ENCODE data around the gene JAG2. TPM values are rescaled to one million over a fixed set of nuclear protein-coding genes. Genes with fewer than 3 reads are reported as not detected.

The JAG2 gene
- total RNA-seq, 4 donors from 2014 or later, result 47.4 to 75.4 (median 67.2) TPM

GRCh38 chr14:105180592-105181548, 12.3 kb upstream of the JAG2 start, which contains the start of gene NUDT14:
Gene NUDT14, minus strand, starts transcription at chr14:105181312. Its CDS starts 103 bp downstream, at chr14:105181209.
- Histone ChIP-seq H3K36me3 (no peaks in the 10 kb centered on the region), H3K9me3 (no peaks in the 10 kb centered on the region), H3K4me3 (peak within 1 kb of the TSS; percentile 54), H3K27me3 (no peaks in the 10 kb centered on the region), H3K27ac (no peak within 1 kb of the TSS), H3K4me1 (peaks cover 26% of the 10 kb centered on the region)
- WGBS, result 0% methylated on average over 14 of the region's 106 CpGs
- no peak for TF ChIP-seq POLR2AphosphoS5 (IDR thresholded peaks at IDR 0.05)
- no peak for TF ChIP-seq POLR2A (IDR thresholded peaks at IDR 0.05)
- TF ChIP-seq, protein P1, sequence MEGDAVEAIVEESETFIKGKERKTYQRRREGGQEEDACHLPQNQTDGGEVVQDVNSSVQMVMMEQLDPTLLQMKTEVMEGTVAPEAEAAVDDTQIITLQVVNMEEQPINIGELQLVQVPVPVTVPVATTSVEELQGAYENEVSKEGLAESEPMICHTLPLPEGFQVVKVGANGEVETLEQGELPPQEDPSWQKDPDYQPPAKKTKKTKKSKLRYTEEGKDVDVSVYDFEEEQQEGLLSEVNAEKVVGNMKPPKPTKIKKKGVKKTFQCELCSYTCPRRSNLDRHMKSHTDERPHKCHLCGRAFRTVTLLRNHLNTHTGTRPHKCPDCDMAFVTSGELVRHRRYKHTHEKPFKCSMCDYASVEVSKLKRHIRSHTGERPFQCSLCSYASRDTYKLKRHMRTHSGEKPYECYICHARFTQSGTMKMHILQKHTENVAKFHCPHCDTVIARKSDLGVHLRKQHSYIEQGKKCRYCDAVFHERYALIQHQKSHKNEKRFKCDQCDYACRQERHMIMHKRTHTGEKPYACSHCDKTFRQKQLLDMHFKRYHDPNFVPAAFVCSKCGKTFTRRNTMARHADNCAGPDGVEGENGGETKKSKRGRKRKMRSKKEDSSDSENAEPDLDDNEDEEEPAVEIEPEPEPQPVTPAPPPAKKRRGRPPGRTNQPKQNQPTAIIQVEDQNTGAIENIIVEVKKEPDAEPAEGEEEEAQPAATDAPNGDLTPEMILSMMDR (IDR thresholded peaks at IDR 0.05), result no peak
- no peak for TF ChIP-seq EP300 (IDR thresholded peaks at IDR 0.05)
- no peak for DNase-seq (ENCODE audit: low spot score in 2 of 2)

DNA sequence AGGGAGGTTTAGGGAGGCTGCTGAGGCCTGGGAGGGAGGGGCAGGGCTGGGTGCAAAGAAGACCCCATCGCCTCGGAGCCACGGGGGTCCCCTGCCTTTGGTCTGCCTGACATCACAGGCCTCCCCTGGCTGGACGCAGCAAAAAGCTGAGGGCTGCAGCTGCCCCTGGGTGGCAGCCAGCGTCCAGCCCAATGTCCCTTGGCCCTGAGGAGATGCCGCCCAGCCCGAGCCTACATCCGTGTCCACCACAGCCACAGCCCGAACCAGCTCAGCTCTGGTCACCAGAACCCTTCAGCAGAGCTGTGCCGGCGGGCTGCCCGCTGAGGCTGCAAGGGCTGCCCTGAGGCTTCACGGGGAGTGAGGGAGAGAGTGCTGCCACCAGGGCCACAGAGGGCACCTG, 10.6 kb upstream of the JAG2 start:
- Histone ChIP-seq H3K4me1 (peaks cover 36% of the 10 kb centered on the region), H3K27me3 (no peaks in the 10 kb centered on the region), H3K36me3 (no peaks in the 10 kb centered on the region), H3K4me3 (no peak overlapping the region), H3K9me3 (no peaks in the 10 kb centered on the region), H3K27ac (no peak overlapping the region)
- WGBS, result no CpG with 5 or more reads among the region's 13 CpGs
- no peak for DNase-seq (ENCODE audit: low spot score in 2 of 2)
- no peak for TF ChIP-seq POLR2AphosphoS5 (IDR thresholded peaks at IDR 0.05)
- TF ChIP-seq EP300 (IDR thresholded peaks at IDR 0.05), result no peak
- TF ChIP-seq POLR2A (IDR thresholded peaks at IDR 0.05), result no peak
- TF ChIP-seq, protein P1 (IDR thresholded peaks at IDR 0.05), result no peak

DNA sequence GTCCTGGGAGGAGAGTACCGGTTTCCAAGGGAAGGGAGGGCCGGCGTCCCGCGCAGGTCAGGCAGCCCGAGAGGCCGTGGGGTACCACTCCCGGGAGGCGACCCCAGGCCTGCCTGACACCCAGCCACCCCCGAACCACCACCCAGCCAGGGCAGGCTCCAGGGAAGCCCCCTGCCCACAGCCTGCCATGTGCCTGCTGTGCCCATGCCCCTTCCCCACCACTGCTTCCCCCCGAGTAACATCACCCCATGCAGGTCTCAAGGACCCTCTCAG, 10.2 kb upstream of the JAG2 start:
- H3K27ac ChIP-seq, result no peak overlapping the region
- H3K4me1 ChIP-seq, result peaks cover 40% of the 10 kb centered on the region
- H3K27me3 ChIP-seq, result no peaks in the 10 kb centered on the region
- no peak overlapping the region for H3K4me3 ChIP-seq
- no peak for TF ChIP-seq POLR2A (IDR thresholded peaks at IDR 0.05)
- TF ChIP-seq EP300 (IDR thresholded peaks at IDR 0.05), result no peak
- TF ChIP-seq POLR2AphosphoS5 (IDR thresholded peaks at IDR 0.05), result no peak
- TF ChIP-seq, protein P1 (IDR thresholded peaks at IDR 0.05), result no peak
- no peaks in the 10 kb centered on the region for H3K9me3 ChIP-seq
- no peak for DNase-seq (ENCODE audit: low spot score in 2 of 2)
- WGBS, result no CpG with 5 or more reads among the region's 11 CpGs
- H3K36me3 ChIP-seq, result no peaks in the 10 kb centered on the region

DNA sequence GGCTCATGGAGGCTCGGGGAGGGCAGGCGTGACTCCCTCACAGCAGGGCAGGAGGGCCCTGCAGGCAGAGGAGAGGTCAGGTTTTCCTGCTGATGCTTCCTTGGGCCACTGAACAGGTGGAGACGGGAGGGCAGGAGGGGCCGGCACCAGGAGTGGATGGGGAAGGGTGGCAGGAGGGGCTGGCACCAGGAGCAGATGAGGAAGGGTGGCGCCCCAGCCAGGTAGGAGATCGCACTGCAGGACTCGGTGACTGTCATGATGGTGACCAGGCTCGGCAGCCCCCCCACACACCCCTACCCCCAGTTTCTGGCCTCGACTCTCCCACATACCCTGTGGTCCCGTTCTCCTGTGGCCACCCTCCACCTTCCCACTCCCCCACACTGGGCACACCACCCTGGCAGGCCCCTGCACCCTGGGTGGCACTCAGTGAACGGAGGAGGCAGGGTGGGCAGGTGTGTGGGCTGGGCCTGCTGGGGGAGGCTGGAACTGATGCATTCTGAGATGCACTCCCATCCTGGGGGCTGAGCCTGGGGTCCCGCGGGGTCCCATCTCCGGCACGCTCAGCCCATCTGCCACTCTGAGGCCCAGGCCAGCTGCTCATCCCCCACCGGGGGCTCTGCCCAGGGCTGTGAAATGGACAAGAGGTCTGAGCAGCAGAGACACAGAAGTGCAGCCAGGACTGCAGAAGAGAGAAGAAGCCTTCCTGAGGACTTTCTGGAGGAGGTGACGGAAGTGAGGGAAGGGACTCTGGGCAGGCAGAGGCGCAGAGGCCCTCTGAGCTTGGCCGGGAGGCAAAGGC, 9.7 kb upstream of the JAG2 start:
- TF ChIP-seq POLR2A (IDR thresholded peaks at IDR 0.05) (no peak), EP300 (IDR thresholded peaks at IDR 0.05) (no peak), POLR2AphosphoS5 (IDR thresholded peaks at IDR 0.05) (no peak)
- TF ChIP-seq, protein P1 (IDR thresholded peaks at IDR 0.05), result no peak
- no peaks in the 10 kb centered on the region for H3K27me3 ChIP-seq
- no peak for DNase-seq (ENCODE audit: low spot score in 2 of 2)
- H3K4me1 ChIP-seq, result peaks cover 40% of the 10 kb centered on the region
- H3K9me3 ChIP-seq, result no peaks in the 10 kb centered on the region
- H3K4me3 ChIP-seq, result no peak overlapping the region
- H3K36me3 ChIP-seq, result no peaks in the 10 kb centered on the region
- H3K27ac ChIP-seq, result no peak overlapping the region
- 91% methylated on average over 17 of the region's 19 CpGs for WGBS

DNA sequence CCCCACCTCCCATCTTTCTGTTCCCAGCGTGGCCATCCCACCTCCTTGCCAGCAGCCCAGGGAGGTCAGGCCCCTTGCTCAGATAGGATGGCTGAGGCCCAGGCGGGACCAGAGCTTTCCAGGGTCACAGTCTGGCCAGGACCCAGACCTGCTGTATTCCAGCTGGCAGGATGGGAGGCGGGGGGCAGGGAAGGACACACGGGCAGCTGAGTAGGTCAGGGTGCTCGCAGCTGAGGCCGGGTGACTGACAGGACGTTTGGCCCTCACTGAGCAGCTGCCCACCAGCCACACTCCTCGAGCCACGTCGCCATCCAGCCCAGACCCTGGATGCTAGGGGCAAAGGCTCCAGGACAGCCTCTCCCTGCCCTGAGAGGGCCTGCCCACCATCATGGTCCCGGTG, 8.5 kb upstream of the JAG2 start:
- TF ChIP-seq POLR2A (IDR thresholded peaks at IDR 0.05) (no peak), POLR2AphosphoS5 (IDR thresholded peaks at IDR 0.05) (no peak), EP300 (IDR thresholded peaks at IDR 0.05) (no peak)
- Histone ChIP-seq H3K27me3 (peaks cover 3% of the 10 kb centered on the region), H3K27ac (no peak overlapping the region), H3K9me3 (no peaks in the 10 kb centered on the region), H3K4me3 (no peak overlapping the region), H3K4me1 (peaks cover 31% of the 10 kb centered on the region), H3K36me3 (no peaks in the 10 kb centered on the region)
- WGBS, result 83% methylated on average over 1 of the region's 11 CpGs
- no peak for DNase-seq (ENCODE audit: low spot score in 2 of 2)

Data from suprapubic skin (tissue), 4 donors.